GM23338 (cell line): ENCODE data around the gene TMEM127. TPM values are rescaled to one million over a fixed set of nuclear protein-coding genes. Genes with fewer than 3 reads are reported as not detected.
"Not testable (repeated sequence)": the region's sequence is repeated elsewhere in the genome, so short reads cannot be mapped to it uniquely, and the experiment has no call there.

Source experiments
- ATAC-seq: fragments of 200-7000 bp; cut with Tn5 transposase; 3 replicates; pipeline ENCODE4 v1.9.1; 2020
- DNase-seq: peaks from one replicate; pipeline ENCODE4 v3.0.0-alpha.2; 2015; ENCODE audit warnings: low spot score
- H2AFZ ChIP-seq: fragments of 200-600 bp; sonication (generic); 2 replicates; pipeline ENCODE4 v1.8.0; 2016; ENCODE audit warnings: antibody characterized with exemption, mild to moderate bottlenecking, moderate library complexity
- H3F3A ChIP-seq: fragments of 200-600 bp; sonication (generic); replicated peaks from 2 replicates; pipeline ENCODE4 v1.8.0; 2017; ENCODE audit warnings: antibody characterized with exemption, mixed run types, low read depth
- H3K27ac ChIP-seq: fragments of 200-600 bp; sonication (generic); 2 replicates; pipeline ENCODE4 v1.6.1; 2016; ENCODE audit warnings: low read depth
- H3K27me3 ChIP-seq: fragments of 200-600 bp; sonication (generic); 2 replicates; pipeline ENCODE4 v1.8.0; 2016; ENCODE audit warnings: mild to moderate bottlenecking, mixed run types, moderate library complexity; ENCODE audit not compliant: insufficient read depth
- H3K36me3 ChIP-seq: fragments of 200-600 bp; sonication (generic); 2 replicates; pipeline ENCODE4 v1.8.0; 2016; ENCODE audit warnings: mild to moderate bottlenecking; ENCODE audit not compliant: insufficient read depth
- H3K4me1 ChIP-seq: fragments of 200-600 bp; sonication (generic); 2 replicates; pipeline ENCODE4 v1.8.0; 2016; ENCODE audit warnings: mild to moderate bottlenecking, moderate library complexity; ENCODE audit not compliant: insufficient read depth
- H3K4me2 ChIP-seq: fragments of 200-600 bp; sonication (generic); 2 replicates; pipeline ENCODE4 v1.7.1; 2017; ENCODE audit warnings: mixed run types
- H3K4me3 ChIP-seq: fragments of 200-600 bp; sonication (generic); 2 replicates; pipeline ENCODE4 v1.6.1; 2016; ENCODE audit warnings: mixed run types
- H3K79me2 ChIP-seq: fragments of 200-600 bp; sonication (generic); replicated peaks from 2 replicates; pipeline ENCODE4 v1.8.0; 2017; ENCODE audit warnings: mild to moderate bottlenecking; ENCODE audit not compliant: insufficient read depth
- H3K9me2 ChIP-seq: fragments of 200-600 bp; sonication (generic); 2 replicates; pipeline ENCODE4 v1.8.0; 2017; ENCODE audit not compliant: insufficient read depth
- H4K20me1 ChIP-seq: fragments of 200-600 bp; sonication (generic); replicated peaks from 2 replicates; pipeline ENCODE4 v1.8.0; 2017; ENCODE audit warnings: mild to moderate bottlenecking; ENCODE audit not compliant: insufficient read depth
- H3K27ac Mint-ChIP-seq: 2 replicates; pipeline ENCODE4 v1.8.0; 2020; ENCODE audit warnings: inconsistent platforms, mild to moderate bottlenecking, moderate library complexity, mixed read lengths
- H3K27me3 Mint-ChIP-seq: 3 replicates; pipeline ENCODE4 v1.8.0; 2022; ENCODE audit warnings: low read depth, mild to moderate bottlenecking, moderate library complexity, mixed read lengths, inconsistent platforms; ENCODE audit not compliant: insufficient read depth, poor library complexity
- H3K36me3 Mint-ChIP-seq: 3 replicates; pipeline ENCODE4 v1.8.0; 2021; ENCODE audit warnings: low read depth, mild to moderate bottlenecking, inconsistent platforms, moderate library complexity, mixed read lengths
- H3K4me1 Mint-ChIP-seq: 3 replicates; pipeline ENCODE4 v1.8.0; 2020; ENCODE audit warnings: mild to moderate bottlenecking, inconsistent platforms, mixed read lengths
- H3K4me3 Mint-ChIP-seq: 3 replicates; pipeline ENCODE4 v1.8.0; 2021; ENCODE audit warnings: moderate library complexity, mild to moderate bottlenecking, inconsistent platforms, mixed read lengths
- H3K9me3 Mint-ChIP-seq: 3 replicates; pipeline ENCODE4 v1.8.0; 2020; ENCODE audit warnings: moderate library complexity, mild to moderate bottlenecking, inconsistent platforms, mixed read lengths
- ETS1 ChIP-seq: IDR thresholded peaks from 2 replicates; pipeline ENCODE4 v1.6.1; 2016; ENCODE audit warnings: antibody characterized with exemption
- EZH2 ChIP-seq: fragments of 200-600 bp; sonication (generic); IDR thresholded peaks from one replicate; pipeline ENCODE4 v1.8.0; 2017; ENCODE audit warnings: antibody characterized with exemption, mild to moderate bottlenecking, low read depth; ENCODE audit not compliant: unreplicated experiment
- EZH2phosphoT487 ChIP-seq: fragments of 200-600 bp; sonication (generic); IDR thresholded peaks from one replicate; pipeline ENCODE4 v1.8.1; 2018; ENCODE audit warnings: antibody characterized with exemption; ENCODE audit not compliant: unreplicated experiment
- JUNB ChIP-seq: IDR thresholded peaks from one replicate; pipeline ENCODE4 v1.6.1; 2016; ENCODE audit warnings: antibody characterized with exemption; ENCODE audit not compliant: unreplicated experiment
- NANOG ChIP-seq: IDR thresholded peaks from 2 replicates; pipeline ENCODE4 v1.6.1; 2016; ENCODE audit warnings: antibody characterized with exemption, borderline replicate concordance
- POLR2AphosphoS5 ChIP-seq: IDR thresholded peaks from 2 replicates; pipeline ENCODE4 v1.6.1; 2016; ENCODE audit warnings: antibody characterized with exemption, low read depth
- STAT1 ChIP-seq: IDR thresholded peaks from one replicate; pipeline ENCODE4 v1.6.1; 2016; ENCODE audit warnings: antibody characterized with exemption; ENCODE audit not compliant: unreplicated experiment
- ZNF114 ChIP-seq: fragments of 250-450 bp; sonication (Bioruptor Pico); IDR thresholded peaks from 2 replicates; pipeline ENCODE4 v1.5.0; 2020; ENCODE audit warnings: mild to moderate bottlenecking, moderate library complexity
- ZNF462 ChIP-seq: fragments of 250-450 bp; sonication (Bioruptor Pico); IDR thresholded peaks from 2 replicates; pipeline ENCODE4 v1.5.0; 2020; ENCODE audit warnings: mild to moderate bottlenecking, moderate library complexity
- polyA plus RNA-seq: library from polyadenylated mRNA; unstranded; fragments of >200 nt; fragmentation: Nextera tagmentation; extraction: Ambion mirVana; gene quantifications from 2 replicates; pipeline ENCODE4 v1.2.1, GENCODE V29; 2016
- total RNA-seq: library from RNA; depleted of rRNA; stranded (reverse); fragments of >200 nt; shearing (Covaris generic); gene quantifications from 2 replicates; pipeline ENCODE4 v1.2.3, GENCODE V29; 2014
- TF ChIP-seq, protein P1 (sequence below): IDR thresholded peaks from one replicate; pipeline ENCODE4 v1.6.1; 2018; ENCODE audit warnings: antibody characterized with exemption; ENCODE audit not compliant: unreplicated experiment
- TF ChIP-seq, protein P2 (sequence below), 2 experiments: fragments of 200-600 bp in 1 of 2; sonication (generic) in 1 of 2; conservative IDR thresholded peaks; 2 replicates each; pipeline versions ENCODE4 v1.5.1 to v1.6.1; 2016 to 2017; ENCODE audit warnings: antibody characterized with exemption in 2 of 2, low read depth in 2 of 2, mild to moderate bottlenecking in 2 of 2, moderate library complexity in 1 of 2

TMEM127 gene
- total and polyA plus RNA-seq, 2 experiments from 2014 or later = 4.9 to 19.9 TPM

DNA sequence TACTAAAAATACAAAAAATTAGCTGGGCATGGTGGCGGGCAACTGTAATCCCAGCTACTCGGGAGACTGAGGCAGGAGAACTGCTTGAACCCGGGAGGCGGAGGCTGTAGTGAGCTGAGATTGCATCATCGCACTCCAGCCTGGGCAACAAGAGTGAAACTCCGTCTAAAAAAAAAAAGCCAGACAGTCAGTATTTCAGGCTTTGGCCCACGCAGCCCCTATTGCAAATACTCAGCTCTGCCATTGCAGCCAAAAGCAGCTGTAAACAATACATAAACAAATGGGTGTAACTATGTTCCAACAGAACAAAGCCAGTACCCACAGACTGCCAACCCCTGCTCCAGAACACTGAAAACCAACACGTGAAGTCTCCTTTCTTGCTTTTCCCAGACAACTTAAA lies 28.5 kb upstream of the TMEM127 start:
- ATAC-seq, H3K4me1 ChIP-seq, H2AFZ ChIP-seq, H3K27me3 ChIP-seq, H3K27ac Mint-ChIP-seq, H3F3A ChIP-seq, H4K20me1 ChIP-seq, DNase-seq, H3K9me3 Mint-ChIP-seq, H3K4me1 Mint-ChIP-seq, H3K4me2 ChIP-seq, H3K27me3 Mint-ChIP-seq, H3K27ac ChIP-seq, H3K9me2 ChIP-seq, H3K4me3 Mint-ChIP-seq, H3K79me2 ChIP-seq, H3K4me3 ChIP-seq: not testable (repeated sequence)
- H3K36me3 Mint-ChIP-seq = peaks cover 94% of the 10 kb centered on the region
- H3K36me3 ChIP-seq = peaks cover 92% of the 10 kb centered on the region

DNA sequence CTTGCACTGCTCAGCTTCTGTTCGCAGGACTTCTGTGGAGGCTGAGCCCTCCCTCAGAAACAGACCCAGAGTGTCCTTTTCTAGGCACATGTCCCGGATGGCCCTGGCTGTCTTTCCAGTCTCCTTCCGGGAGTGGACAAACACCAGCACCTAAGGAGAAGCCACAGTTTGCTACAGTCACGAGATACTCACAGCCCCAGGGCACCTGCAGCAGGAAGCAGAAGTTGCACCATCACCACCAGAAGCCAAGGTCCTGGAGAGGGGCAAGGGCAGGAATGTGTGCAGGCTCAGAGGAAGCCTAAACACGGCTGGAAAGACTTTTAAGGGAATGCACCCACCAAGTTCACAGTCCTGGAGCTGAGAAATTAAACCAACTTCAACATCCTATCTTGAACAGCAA lies 26.0 kb upstream of the TMEM127 start:
- no peak overlapping the region for H2AFZ ChIP-seq
- H4K20me1 ChIP-seq = peaks cover 5% of the 10 kb centered on the region
- Mint-ChIP-seq H3K27ac (no peak overlapping the region), H3K4me3 (no peak overlapping the region), H3K36me3 (peaks cover 94% of the 10 kb centered on the region), H3K4me1 (no peaks in the 10 kb centered on the region), H3K9me3 (no peaks in the 10 kb centered on the region), H3K27me3 (peaks cover 2% of the 10 kb centered on the region)
- no peak for DNase-seq
- H3K27ac ChIP-seq = no peak overlapping the region
- H3K4me1 ChIP-seq = no peaks in the 10 kb centered on the region
- no peaks in the 10 kb centered on the region for H3K9me2 ChIP-seq
- H3K4me2 ChIP-seq = no peak overlapping the region
- no peaks in the 10 kb centered on the region for H3F3A ChIP-seq
- no peaks in the 10 kb centered on the region for H3K27me3 ChIP-seq
- no peaks in the 10 kb centered on the region for H3K79me2 ChIP-seq
- H3K4me3 ChIP-seq = no peak overlapping the region
- no peak for ATAC-seq
- peaks cover 91% of the 10 kb centered on the region for H3K36me3 ChIP-seq
- TF ChIP-seq ZNF462 (CRISPR knock-in tag) = no peak
- TF ChIP-seq POLR2AphosphoS5 = no peak
- TF ChIP-seq EZH2 = no peak
- TF ChIP-seq, protein P1, sequence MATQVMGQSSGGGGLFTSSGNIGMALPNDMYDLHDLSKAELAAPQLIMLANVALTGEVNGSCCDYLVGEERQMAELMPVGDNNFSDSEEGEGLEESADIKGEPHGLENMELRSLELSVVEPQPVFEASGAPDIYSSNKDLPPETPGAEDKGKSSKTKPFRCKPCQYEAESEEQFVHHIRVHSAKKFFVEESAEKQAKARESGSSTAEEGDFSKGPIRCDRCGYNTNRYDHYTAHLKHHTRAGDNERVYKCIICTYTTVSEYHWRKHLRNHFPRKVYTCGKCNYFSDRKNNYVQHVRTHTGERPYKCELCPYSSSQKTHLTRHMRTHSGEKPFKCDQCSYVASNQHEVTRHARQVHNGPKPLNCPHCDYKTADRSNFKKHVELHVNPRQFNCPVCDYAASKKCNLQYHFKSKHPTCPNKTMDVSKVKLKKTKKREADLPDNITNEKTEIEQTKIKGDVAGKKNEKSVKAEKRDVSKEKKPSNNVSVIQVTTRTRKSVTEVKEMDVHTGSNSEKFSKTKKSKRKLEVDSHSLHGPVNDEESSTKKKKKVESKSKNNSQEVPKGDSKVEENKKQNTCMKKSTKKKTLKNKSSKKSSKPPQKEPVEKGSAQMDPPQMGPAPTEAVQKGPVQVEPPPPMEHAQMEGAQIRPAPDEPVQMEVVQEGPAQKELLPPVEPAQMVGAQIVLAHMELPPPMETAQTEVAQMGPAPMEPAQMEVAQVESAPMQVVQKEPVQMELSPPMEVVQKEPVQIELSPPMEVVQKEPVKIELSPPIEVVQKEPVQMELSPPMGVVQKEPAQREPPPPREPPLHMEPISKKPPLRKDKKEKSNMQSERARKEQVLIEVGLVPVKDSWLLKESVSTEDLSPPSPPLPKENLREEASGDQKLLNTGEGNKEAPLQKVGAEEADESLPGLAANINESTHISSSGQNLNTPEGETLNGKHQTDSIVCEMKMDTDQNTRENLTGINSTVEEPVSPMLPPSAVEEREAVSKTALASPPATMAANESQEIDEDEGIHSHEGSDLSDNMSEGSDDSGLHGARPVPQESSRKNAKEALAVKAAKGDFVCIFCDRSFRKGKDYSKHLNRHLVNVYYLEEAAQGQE = no peak
- no peak for TF ChIP-seq STAT1
- TF ChIP-seq, protein P2, sequence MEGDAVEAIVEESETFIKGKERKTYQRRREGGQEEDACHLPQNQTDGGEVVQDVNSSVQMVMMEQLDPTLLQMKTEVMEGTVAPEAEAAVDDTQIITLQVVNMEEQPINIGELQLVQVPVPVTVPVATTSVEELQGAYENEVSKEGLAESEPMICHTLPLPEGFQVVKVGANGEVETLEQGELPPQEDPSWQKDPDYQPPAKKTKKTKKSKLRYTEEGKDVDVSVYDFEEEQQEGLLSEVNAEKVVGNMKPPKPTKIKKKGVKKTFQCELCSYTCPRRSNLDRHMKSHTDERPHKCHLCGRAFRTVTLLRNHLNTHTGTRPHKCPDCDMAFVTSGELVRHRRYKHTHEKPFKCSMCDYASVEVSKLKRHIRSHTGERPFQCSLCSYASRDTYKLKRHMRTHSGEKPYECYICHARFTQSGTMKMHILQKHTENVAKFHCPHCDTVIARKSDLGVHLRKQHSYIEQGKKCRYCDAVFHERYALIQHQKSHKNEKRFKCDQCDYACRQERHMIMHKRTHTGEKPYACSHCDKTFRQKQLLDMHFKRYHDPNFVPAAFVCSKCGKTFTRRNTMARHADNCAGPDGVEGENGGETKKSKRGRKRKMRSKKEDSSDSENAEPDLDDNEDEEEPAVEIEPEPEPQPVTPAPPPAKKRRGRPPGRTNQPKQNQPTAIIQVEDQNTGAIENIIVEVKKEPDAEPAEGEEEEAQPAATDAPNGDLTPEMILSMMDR (conservative IDR thresholded peaks at IDR 0.05; ENCODE audit: low read depth in 2 of 2) = no peak
- no peak for TF ChIP-seq NANOG
- no peak for TF ChIP-seq JUNB
- TF ChIP-seq ETS1 = no peak
- no peak for TF ChIP-seq EZH2phosphoT487
- no peak for TF ChIP-seq ZNF114 (CRISPR knock-in tag)
